ENCODE results near the gene TBC1D8. TPM values are rescaled to one million over a fixed set of nuclear protein-coding genes. Genes with fewer than 3 reads are reported as not detected.
A peak's percentile ranks its signal among the peaks of the same experiment; 100 is the strongest.

TBC1D8 gene
- total RNA-seq, 4 donors from 2014 or later, result 19.5 to 46.9 (median 24.8) TPM

GRCh38 chr2:100988630-100989417 lies 162.4 kb downstream of the TBC1D8 start:
- WGBS, 2 donors, result 85 to 88% methylated on average over 3 to 4 of the region's 8 CpGs
- H3K36me3 ChIP-seq, result peaks cover 0 to 89% (median 5%) of the 10 kb centered on the region in 3 donors
- no peak for DNase-seq
- no peak overlapping the region for H3K4me3 ChIP-seq
- no peaks in the 10 kb centered on the region for H3K4me1 ChIP-seq
- intact Hi-C loops (cut with DNase I), result loop anchor here (5.0 kb wide), 1 partner anchor 257 kb away; no protein-coding TSS in a partner anchor
- H3K9me3 ChIP-seq, result no peaks in the 10 kb centered on the region
- H3K27me3 ChIP-seq, result no peaks in the 10 kb centered on the region
- no peak for TF ChIP-seq POLR2A (IDR thresholded peaks at IDR 0.05)
- TF ChIP-seq, protein P1, sequence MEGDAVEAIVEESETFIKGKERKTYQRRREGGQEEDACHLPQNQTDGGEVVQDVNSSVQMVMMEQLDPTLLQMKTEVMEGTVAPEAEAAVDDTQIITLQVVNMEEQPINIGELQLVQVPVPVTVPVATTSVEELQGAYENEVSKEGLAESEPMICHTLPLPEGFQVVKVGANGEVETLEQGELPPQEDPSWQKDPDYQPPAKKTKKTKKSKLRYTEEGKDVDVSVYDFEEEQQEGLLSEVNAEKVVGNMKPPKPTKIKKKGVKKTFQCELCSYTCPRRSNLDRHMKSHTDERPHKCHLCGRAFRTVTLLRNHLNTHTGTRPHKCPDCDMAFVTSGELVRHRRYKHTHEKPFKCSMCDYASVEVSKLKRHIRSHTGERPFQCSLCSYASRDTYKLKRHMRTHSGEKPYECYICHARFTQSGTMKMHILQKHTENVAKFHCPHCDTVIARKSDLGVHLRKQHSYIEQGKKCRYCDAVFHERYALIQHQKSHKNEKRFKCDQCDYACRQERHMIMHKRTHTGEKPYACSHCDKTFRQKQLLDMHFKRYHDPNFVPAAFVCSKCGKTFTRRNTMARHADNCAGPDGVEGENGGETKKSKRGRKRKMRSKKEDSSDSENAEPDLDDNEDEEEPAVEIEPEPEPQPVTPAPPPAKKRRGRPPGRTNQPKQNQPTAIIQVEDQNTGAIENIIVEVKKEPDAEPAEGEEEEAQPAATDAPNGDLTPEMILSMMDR (IDR thresholded peaks at IDR 0.05), result no peak
- no peak overlapping the region for H3K27ac ChIP-seq

GRCh38 chr2:100987974-100988373 lies 163.2 kb downstream of the TBC1D8 start:
- H3K9me3 ChIP-seq, result no peaks in the 10 kb centered on the region
- 54 to 78% methylated on average over 4 of the region's 4 CpGs for WGBS, 2 donors
- H3K4me1 ChIP-seq, result no peaks in the 10 kb centered on the region
- no peaks in the 10 kb centered on the region for H3K27me3 ChIP-seq
- no peak overlapping the region for H3K27ac ChIP-seq
- intact Hi-C loops (cut with DNase I), result loop anchor here (5.0 kb wide), 1 partner anchor 256 kb away; no protein-coding TSS in a partner anchor
- H3K36me3 ChIP-seq, result peaks cover 0 to 89% (median 5%) of the 10 kb centered on the region in 3 donors
- TF ChIP-seq, protein P1 (IDR thresholded peaks at IDR 0.05), result no peak
- no peak for TF ChIP-seq POLR2A (IDR thresholded peaks at IDR 0.05)
- no peak overlapping the region for H3K4me3 ChIP-seq
- no peak for DNase-seq

DNA sequence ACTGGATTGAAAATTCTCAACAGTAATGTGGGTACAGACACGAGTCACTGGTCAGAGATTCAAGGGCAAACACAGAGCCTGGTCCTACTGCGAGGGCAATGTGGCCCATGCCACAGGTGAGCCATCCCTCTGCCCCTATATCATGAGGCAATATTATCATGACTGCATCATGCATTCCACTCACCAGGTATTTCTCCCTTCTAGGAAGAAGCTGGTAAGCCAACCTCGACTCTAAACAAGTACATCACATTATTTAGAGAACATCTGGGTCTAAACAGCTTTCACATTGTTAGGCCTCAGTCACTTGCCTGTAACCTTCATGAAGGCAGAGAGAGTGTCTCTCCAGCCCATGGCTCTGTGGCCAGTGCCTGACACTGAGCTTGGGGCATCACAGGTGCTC lies 163.6 kb downstream of the TBC1D8 start:
- no peak for DNase-seq
- no peaks in the 10 kb centered on the region for H3K4me1 ChIP-seq
- no peak overlapping the region for H3K27ac ChIP-seq
- intact Hi-C loops (cut with DNase I), result loop anchor here (5.0 kb wide), 1 partner anchor 255 kb away; no protein-coding TSS in a partner anchor
- WGBS, 2 donors, result 80 to 100% methylated on average over 2 to 3 of the region's 3 CpGs
- H3K4me3 ChIP-seq, result no peak overlapping the region
- no peak for TF ChIP-seq POLR2A (IDR thresholded peaks at IDR 0.05)
- TF ChIP-seq, protein P1 (IDR thresholded peaks at IDR 0.05), result no peak
- no peaks in the 10 kb centered on the region for H3K27me3 ChIP-seq
- H3K9me3 ChIP-seq, result no peaks in the 10 kb centered on the region
- peaks cover 0 to 89% (median 5%) of the 10 kb centered on the region in 3 donors for H3K36me3 ChIP-seq

DNA sequence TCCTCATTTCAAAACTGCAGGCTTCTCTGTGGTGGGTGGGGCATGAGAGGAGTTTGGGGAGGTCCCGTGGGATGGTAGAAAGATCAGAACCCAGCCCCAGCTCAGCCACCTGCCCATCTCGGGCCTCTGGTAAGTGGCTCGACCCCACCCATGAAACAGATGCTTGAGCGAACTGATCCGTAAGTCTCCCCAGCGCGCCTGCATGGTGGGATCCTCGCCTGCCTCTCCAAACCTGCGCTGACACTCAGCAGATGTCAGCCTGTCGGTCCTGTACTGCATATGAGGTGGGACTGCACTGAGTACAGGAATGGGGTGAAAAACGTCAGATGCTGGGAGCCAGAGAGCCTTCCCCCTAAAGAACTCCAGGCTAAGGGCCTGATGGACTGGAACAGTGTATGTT lies 165.0 kb downstream of the TBC1D8 start:
- Histone ChIP-seq H3K9me3 (no peaks in the 10 kb centered on the region), H3K4me3 (no peak overlapping the region), H3K4me1 (no peaks in the 10 kb centered on the region), H3K36me3 (peaks cover 0 to 89% (median 0%) of the 10 kb centered on the region in 3 donors), H3K27ac (no peak overlapping the region), H3K27me3 (no peaks in the 10 kb centered on the region)
- WGBS, 2 donors, result 79 to 91% methylated on average over 11 of the region's 11 CpGs
- intact Hi-C loops (cut with DNase I), result loop anchor here (5.0 kb wide), 1 partner anchor 254 kb away; no protein-coding TSS in a partner anchor
- DNase-seq, result no peak
- TF ChIP-seq POLR2A (IDR thresholded peaks at IDR 0.05), result no peak
- TF ChIP-seq, protein P1 (IDR thresholded peaks at IDR 0.05), result no peak

- Histone ChIP-seq H3K4me3 (no peak overlapping the region), H3K27me3 (no peaks in the 10 kb centered on the region), H3K36me3 (peaks cover 0 to 88% (median 0%) of the 10 kb centered on the region in 3 donors), H3K9me3 (no peaks in the 10 kb centered on the region), H3K27ac (no peak overlapping the region), H3K4me1 (no peaks in the 10 kb centered on the region)
- TF ChIP-seq POLR2A (IDR thresholded peaks at IDR 0.05), result no peak
- TF ChIP-seq, protein P1 (IDR thresholded peaks at IDR 0.05), result peak; percentile 84 to 91 (median 88)
- peak; percentile 8 for DNase-seq
- 29 to 30% methylated on average over 7 of the region's 7 CpGs for WGBS, 2 donors
- intact Hi-C loops (cut with DNase I), result loop anchor here (5.0 kb wide), 1 partner anchor 253 kb away; no protein-coding TSS in a partner anchor
Observed at GRCh38 chr2:100984892-100985307, 166.3 kb downstream of the TBC1D8 start.

Data from esophagus squamous epithelium (tissue), 5 donors.